Activated naive CD8-positive, alpha-beta T cell treated with anti-CD3 and anti-CD28 coated beads for 36 hours (primary cell): Measurements from ENCODE around the gene LRRC14B. TPM values are rescaled to one million over a fixed set of nuclear protein-coding genes. Genes with fewer than 3 reads are reported as not detected.
"Not testable (repeated sequence)": the region's sequence is repeated elsewhere in the genome, so short reads cannot be mapped to it uniquely, and the experiment has no call there.

ENCODE experiments used
- DNase-seq: peaks from one replicate; pipeline ENCODE4 v3.0.0; 2021
- H3K27ac Mint-ChIP-seq: one replicate; pipeline ENCODE4 v1.8.0; 2022; ENCODE audit warnings: mild to moderate bottlenecking, moderate library complexity, mixed read lengths
- H3K27me3 Mint-ChIP-seq: one replicate; pipeline ENCODE4 v1.8.0; 2022; ENCODE audit warnings: mild to moderate bottlenecking, mixed read lengths
- H3K36me3 Mint-ChIP-seq: one replicate; pipeline ENCODE4 v1.8.0; 2021; ENCODE audit warnings: mild to moderate bottlenecking, mixed read lengths
- H3K4me1 Mint-ChIP-seq: one replicate; pipeline ENCODE4 v1.8.0; 2021; ENCODE audit warnings: mixed read lengths
- H3K4me3 Mint-ChIP-seq: one replicate; pipeline ENCODE4 v1.8.0; 2022; ENCODE audit warnings: mild to moderate bottlenecking, moderate library complexity, mixed read lengths
- H3K9me3 Mint-ChIP-seq: one replicate; pipeline ENCODE4 v1.8.0; 2022; ENCODE audit warnings: mixed read lengths
- total RNA-seq, 2 experiments: library from RNA; stranded (reverse); gene quantifications; one replicate each; pipeline ENCODE4 v1.2.3, GENCODE V29; 2021

LRRC14B gene
- total RNA-seq, 2 experiments from 2014 or later = 0.23 TPM; not detected in 1

GRCh38 chr5:156411-157072, 34.8 kb upstream of the LRRC14B start:
- H3K4me1 Mint-ChIP-seq = no peaks in the 10 kb centered on the region
- DNase-seq = no peak
- H3K4me3 Mint-ChIP-seq = no peak overlapping the region
- no peak overlapping the region for H3K27ac Mint-ChIP-seq
- H3K27me3 Mint-ChIP-seq = peaks cover 6% of the 10 kb centered on the region
- H3K36me3 Mint-ChIP-seq = no peaks in the 10 kb centered on the region
- H3K9me3 Mint-ChIP-seq = no peaks in the 10 kb centered on the region

- no peak for DNase-seq
- no peak overlapping the region for H3K27ac Mint-ChIP-seq
- no peaks in the 10 kb centered on the region for H3K36me3 Mint-ChIP-seq
- H3K9me3 Mint-ChIP-seq = no peaks in the 10 kb centered on the region
- H3K27me3 Mint-ChIP-seq = peaks cover 6% of the 10 kb centered on the region
- no peak overlapping the region for H3K4me3 Mint-ChIP-seq
- H3K4me1 Mint-ChIP-seq = no peaks in the 10 kb centered on the region
Measured at GRCh38 chr5:157126-157715, 34.1 kb upstream of the LRRC14B start.

- DNase-seq = no peak
- H3K27me3 Mint-ChIP-seq = peaks cover 6% of the 10 kb centered on the region
- H3K36me3 Mint-ChIP-seq = no peaks in the 10 kb centered on the region
- H3K4me1 Mint-ChIP-seq = no peaks in the 10 kb centered on the region
- no peaks in the 10 kb centered on the region for H3K9me3 Mint-ChIP-seq
- no peak overlapping the region for H3K27ac Mint-ChIP-seq
- H3K4me3 Mint-ChIP-seq = no peak overlapping the region
Measured at GRCh38 chr5:157801-158200, 33.5 kb upstream of the LRRC14B start.

GRCh38 chr5:158807-159447, 32.4 kb upstream of the LRRC14B start:
- Mint-ChIP-seq H3K27me3 (peaks cover 6% of the 10 kb centered on the region), H3K4me3 (no peak overlapping the region), H3K9me3 (no peaks in the 10 kb centered on the region), H3K27ac (no peak overlapping the region), H3K4me1 (no peaks in the 10 kb centered on the region), H3K36me3 (no peaks in the 10 kb centered on the region)
- DNase-seq = no peak

GRCh38 chr5:159448-160172, 31.7 kb upstream of the LRRC14B start:
- Mint-ChIP-seq H3K36me3 (no peaks in the 10 kb centered on the region), H3K27ac (no peak overlapping the region), H3K4me1 (no peaks in the 10 kb centered on the region), H3K9me3 (no peaks in the 10 kb centered on the region), H3K27me3 (peaks cover 6% of the 10 kb centered on the region), H3K4me3 (no peak overlapping the region)
- no peak for DNase-seq

GRCh38 chr5:160173-160510, 31.2 kb upstream of the LRRC14B start:
- no peaks in the 10 kb centered on the region for H3K4me1 Mint-ChIP-seq
- H3K36me3 Mint-ChIP-seq = no peaks in the 10 kb centered on the region
- DNase-seq = no peak
- no peak overlapping the region for H3K4me3 Mint-ChIP-seq
- peaks cover 6% of the 10 kb centered on the region for H3K27me3 Mint-ChIP-seq
- no peak overlapping the region for H3K27ac Mint-ChIP-seq
- H3K9me3 Mint-ChIP-seq = no peaks in the 10 kb centered on the region

GRCh38 chr5:160921-161802, 30.1 kb upstream of the LRRC14B start:
- Mint-ChIP-seq H3K27ac (no peak overlapping the region), H3K4me3 (no peak overlapping the region), H3K4me1 (no peaks in the 10 kb centered on the region), H3K36me3 (no peaks in the 10 kb centered on the region), H3K9me3 (no peaks in the 10 kb centered on the region), H3K27me3 (peaks cover 6% of the 10 kb centered on the region)
- DNase-seq = no peak

- peaks cover 6% of the 10 kb centered on the region for H3K27me3 Mint-ChIP-seq
- H3K9me3 Mint-ChIP-seq = no peaks in the 10 kb centered on the region
- no peaks in the 10 kb centered on the region for H3K36me3 Mint-ChIP-seq
- H3K27ac Mint-ChIP-seq = no peak overlapping the region
- no peaks in the 10 kb centered on the region for H3K4me1 Mint-ChIP-seq
- no peak overlapping the region for H3K4me3 Mint-ChIP-seq
- no peak for DNase-seq
Measured at GRCh38 chr5:161803-162110, 29.5 kb upstream of the LRRC14B start.

- Mint-ChIP-seq H3K36me3 (no peaks in the 10 kb centered on the region), H3K27me3 (peaks cover 6% of the 10 kb centered on the region), H3K4me1 (no peaks in the 10 kb centered on the region), H3K9me3 (no peaks in the 10 kb centered on the region), H3K27ac (no peak overlapping the region), H3K4me3 (no peak overlapping the region)
- DNase-seq = no peak
Measured at GRCh38 chr5:162190-162564, 29.1 kb upstream of the LRRC14B start.

- Mint-ChIP-seq H3K27ac (no peak overlapping the region), H3K36me3 (no peaks in the 10 kb centered on the region), H3K27me3 (peaks cover 6% of the 10 kb centered on the region), H3K4me1 (no peaks in the 10 kb centered on the region), H3K4me3 (no peak overlapping the region), H3K9me3 (no peaks in the 10 kb centered on the region)
- no peak for DNase-seq
Measured at GRCh38 chr5:162565-163337, 28.5 kb upstream of the LRRC14B start.

GRCh38 chr5:163338-163620, 28.0 kb upstream of the LRRC14B start:
- Mint-ChIP-seq H3K4me1 (no peaks in the 10 kb centered on the region), H3K9me3 (no peaks in the 10 kb centered on the region), H3K27ac (no peak overlapping the region), H3K27me3 (peaks cover 6% of the 10 kb centered on the region), H3K4me3 (no peak overlapping the region), H3K36me3 (no peaks in the 10 kb centered on the region)
- no peak for DNase-seq

GRCh38 chr5:163841-164240, 27.5 kb upstream of the LRRC14B start:
- peaks cover 6% of the 10 kb centered on the region for H3K27me3 Mint-ChIP-seq
- H3K36me3 Mint-ChIP-seq = no peaks in the 10 kb centered on the region
- no peaks in the 10 kb centered on the region for H3K4me1 Mint-ChIP-seq
- H3K4me3 Mint-ChIP-seq = no peak overlapping the region
- H3K27ac Mint-ChIP-seq = no peak overlapping the region
- H3K9me3 Mint-ChIP-seq = no peaks in the 10 kb centered on the region
- DNase-seq = no peak

- no peak for DNase-seq
- Mint-ChIP-seq H3K9me3 (no peaks in the 10 kb centered on the region), H3K27ac (no peak overlapping the region), H3K4me1 (no peaks in the 10 kb centered on the region), H3K4me3 (no peak overlapping the region), H3K27me3 (peaks cover 6% of the 10 kb centered on the region), H3K36me3 (no peaks in the 10 kb centered on the region)
Measured at GRCh38 chr5:164244-164643, 27.1 kb upstream of the LRRC14B start.

GRCh38 chr5:164783-165182, 26.5 kb upstream of the LRRC14B start:
- not testable (repeated sequence) for DNase-seq, H3K4me3 Mint-ChIP-seq, H3K9me3 Mint-ChIP-seq, H3K4me1 Mint-ChIP-seq, H3K27ac Mint-ChIP-seq, H3K36me3 Mint-ChIP-seq, H3K27me3 Mint-ChIP-seq
